H9 (cell line): ENCODE results near the gene PTGFRN. TPM values are rescaled to one million over a fixed set of nuclear protein-coding genes. Genes with fewer than 3 reads are reported as not detected.

Experiments used
- DNase-seq: peaks from one replicate; pipeline ENCODE4 v3.0.0-alpha.2; 2017
- H2AFZ ChIP-seq: one replicate; pipeline ENCODE4 v1.6.1; 2013; ENCODE audit warnings: mild to moderate bottlenecking, low read length, control low read depth, moderate library complexity
- H2AK5ac ChIP-seq: 2 replicates; pipeline ENCODE4 v1.6.1; 2013; ENCODE audit warnings: low read length, control low read depth, mixed read lengths; ENCODE audit not compliant: insufficient read length
- H2BK120ac ChIP-seq: one replicate; pipeline ENCODE4 v1.6.1; 2013; ENCODE audit warnings: low read depth, mild to moderate bottlenecking, low read length, control low read depth, inconsistent platforms; ENCODE audit not compliant: poor library complexity, severe bottlenecking
- H2BK12ac ChIP-seq: 2 replicates; pipeline ENCODE4 v1.6.1; 2013; ENCODE audit warnings: low read length, control low read depth, mixed read lengths, low read depth; ENCODE audit not compliant: insufficient read length
- H2BK15ac ChIP-seq: 2 replicates; pipeline ENCODE4 v1.6.1; 2013; ENCODE audit warnings: low read depth, low read length, control low read depth
- H2BK20ac ChIP-seq: one replicate; pipeline ENCODE4 v1.6.1; 2013; ENCODE audit warnings: low read depth, mild to moderate bottlenecking, low read length, control low read depth, inconsistent platforms; ENCODE audit not compliant: poor library complexity, severe bottlenecking
- H2BK5ac ChIP-seq: 2 replicates; pipeline ENCODE4 v1.6.1; 2013; ENCODE audit warnings: low read length, control low read depth, mixed read lengths; ENCODE audit not compliant: insufficient read length
- H3K14ac ChIP-seq: 2 replicates; pipeline ENCODE4 v1.6.1; 2013; ENCODE audit warnings: low read length, control low read depth; ENCODE audit not compliant: insufficient read depth
- H3K18ac ChIP-seq: 2 replicates; pipeline ENCODE4 v1.6.1; 2013; ENCODE audit warnings: low read depth, mild to moderate bottlenecking, mixed read lengths, low read length, control low read depth; ENCODE audit not compliant: insufficient read length
- H3K23ac ChIP-seq: 2 replicates; pipeline ENCODE4 v1.6.1; 2013; ENCODE audit warnings: low read length, control low read depth, mixed read lengths, low read depth; ENCODE audit not compliant: insufficient read length
- H3K23me2 ChIP-seq: 2 replicates; pipeline ENCODE4 v1.6.1; 2013; ENCODE audit warnings: low read depth, mild to moderate bottlenecking, mixed read lengths, low read length, control low read depth; ENCODE audit not compliant: insufficient read length, poor library complexity, severe bottlenecking
- H3K27ac ChIP-seq: 2 replicates; pipeline ENCODE4 v1.5.1; 2013; ENCODE audit warnings: low read length, control low read depth, mixed read lengths, low read depth; ENCODE audit not compliant: insufficient read length
- H3K27me3 ChIP-seq: 2 replicates; pipeline ENCODE4 v1.6.1; 2013; ENCODE audit warnings: low read length, control low read depth, inconsistent platforms; ENCODE audit not compliant: insufficient read depth
- H3K4ac ChIP-seq: 2 replicates; pipeline ENCODE4 v1.6.1; 2013; ENCODE audit warnings: low read depth, mild to moderate bottlenecking, control low read depth, inconsistent platforms, low read length, moderate library complexity
- H3K4me1 ChIP-seq: 2 replicates; pipeline ENCODE4 v1.6.1; 2013; ENCODE audit warnings: low read length, control low read depth, inconsistent platforms; ENCODE audit not compliant: insufficient read depth
- H3K4me2 ChIP-seq: 2 replicates; pipeline ENCODE4 v1.6.1; 2013; ENCODE audit warnings: low read length, control low read depth, mixed read lengths; ENCODE audit not compliant: insufficient read length, insufficient read depth
- H3K56ac ChIP-seq: 2 replicates; pipeline ENCODE4 v1.6.1; 2013; ENCODE audit warnings: low read depth, mild to moderate bottlenecking, mixed read lengths, low read length, control low read depth; ENCODE audit not compliant: insufficient read length
- H3K79me1 ChIP-seq: 2 replicates; pipeline ENCODE4 v1.6.1; 2013; ENCODE audit warnings: low read depth, mild to moderate bottlenecking, moderate library complexity, low read length, control low read depth, inconsistent platforms; ENCODE audit not compliant: insufficient read depth, poor library complexity, severe bottlenecking
- H3K79me2 ChIP-seq: 2 replicates; pipeline ENCODE4 v1.6.1; 2013; ENCODE audit warnings: low read length, control low read depth, inconsistent platforms; ENCODE audit not compliant: insufficient read depth
- H3K9ac ChIP-seq: 2 replicates; pipeline ENCODE4 v1.6.1; 2013; ENCODE audit warnings: low read length, control low read depth, mixed read lengths; ENCODE audit not compliant: insufficient read length; ENCODE audit errors: extremely low read depth
- H3K9me3 ChIP-seq: one replicate; pipeline ENCODE4 v1.6.1; 2013; ENCODE audit warnings: low read depth, low read length, inconsistent platforms; ENCODE audit not compliant: control insufficient read depth
- H3T11ph ChIP-seq: one replicate; pipeline ENCODE4 v1.6.1; 2013; ENCODE audit warnings: mild to moderate bottlenecking, low read length, control low read depth, inconsistent platforms
- H4K20me1 ChIP-seq: one replicate; pipeline ENCODE4 v1.6.1; 2013; ENCODE audit not compliant: control insufficient read depth, insufficient read length, insufficient read depth
- H4K5ac ChIP-seq: 2 replicates; pipeline ENCODE4 v1.6.1; 2013; ENCODE audit warnings: low read depth, mild to moderate bottlenecking, mixed read lengths, low read length, control low read depth; ENCODE audit not compliant: insufficient read length
- H4K8ac ChIP-seq: replicated peaks from 2 replicates; pipeline ENCODE4 v1.6.1; 2013; ENCODE audit warnings: low read length, control low read depth, mixed read lengths, low read depth; ENCODE audit not compliant: insufficient read length
- H4K91ac ChIP-seq: 2 replicates; pipeline ENCODE4 v1.6.1; 2013; ENCODE audit warnings: low read depth, mild to moderate bottlenecking, moderate library complexity, mixed read lengths, low read length, control low read depth; ENCODE audit not compliant: insufficient read length
- H3K27ac Mint-ChIP-seq, 3 experiments: 2 replicates in 2 of 3; 3 replicates in 1 of 3; pipeline ENCODE4 v1.8.0; 2020 to 2021; ENCODE audit warnings: mixed read lengths in 3 of 3, mild to moderate bottlenecking in 1 of 3, moderate library complexity in 1 of 3
- H3K27me3 Mint-ChIP-seq: 2 replicates; pipeline ENCODE4 v1.8.0; 2021; ENCODE audit warnings: low read depth, mild to moderate bottlenecking, moderate library complexity, mixed read lengths
- H3K36me3 Mint-ChIP-seq, 3 experiments: 2 replicates in 2 of 3; 3 replicates in 1 of 3; pipeline ENCODE4 v1.8.0; 2020 to 2021; ENCODE audit warnings: low read depth in 3 of 3, mixed read lengths in 3 of 3; ENCODE audit not compliant: insufficient read depth in 1 of 3
- H3K4me1 Mint-ChIP-seq, 2 experiments: 2 replicates each; pipeline ENCODE4 v1.8.0; 2020; ENCODE audit warnings: mixed read lengths in 2 of 2
- H3K4me3 Mint-ChIP-seq, 2 experiments: 2 replicates in 1 of 2; 3 replicates in 1 of 2; pipeline ENCODE4 v1.8.0; 2020 to 2021; ENCODE audit warnings: mild to moderate bottlenecking in 2 of 2, mixed read lengths in 2 of 2, moderate library complexity in 1 of 2
- H3K9me3 Mint-ChIP-seq, 2 experiments: 2 replicates in 1 of 2; 3 replicates in 1 of 2; pipeline ENCODE4 v1.8.0; 2020; ENCODE audit warnings: mild to moderate bottlenecking in 2 of 2, mixed read lengths in 2 of 2, moderate library complexity in 1 of 2
- WGBS: extraction: QIAGEN DNeasy Blood & Tissue Kit; methylation state at CpG from one replicate; pipeline ENCODE4 v1.1.7; 2013; ENCODE audit warnings: missing lambda C conversion rate, low lambda C conversion rate, mixed read lengths; ENCODE audit not compliant: insufficient read length; ENCODE audit errors: extremely low coverage; 5-methylcytosine and 5-hydroxymethylcytosine counted together
- total RNA-seq: library from RNA; stranded (reverse); gene quantifications from 2 replicates; pipeline ENCODE4 v1.2.1, GENCODE V29; 2021
- TF ChIP-seq, protein P1 (sequence below): fragments of 200-600 bp; sonication (generic); conservative IDR thresholded peaks from 3 replicates; pipeline ENCODE4 v1.8.0; 2021; ENCODE audit warnings: antibody characterized with exemption, mild to moderate bottlenecking

The PTGFRN gene
- total RNA-seq, 1 experiment from 2014 or later = 26.3 TPM

DNA sequence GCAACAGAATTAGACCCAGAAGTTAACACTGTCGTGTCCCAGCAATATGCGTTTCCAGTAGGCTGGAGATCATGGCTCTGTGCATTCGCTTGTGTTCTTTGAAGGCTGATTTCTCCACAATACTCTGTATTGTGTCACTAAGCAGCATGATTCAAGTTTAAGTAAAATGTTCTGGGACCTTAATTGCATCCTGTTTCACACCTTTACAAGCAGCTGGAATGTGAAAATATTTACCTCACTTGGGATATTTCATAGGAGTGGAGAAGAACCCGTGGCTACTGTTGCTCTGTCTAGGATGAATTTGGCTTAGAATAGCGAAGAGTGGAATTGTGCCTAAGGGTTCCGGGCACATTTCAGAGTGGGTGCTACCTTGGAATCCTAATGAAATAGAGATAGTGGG, 6.3 kb downstream of the PTGFRN start:
- H3K4me2 ChIP-seq = no peak overlapping the region
- no peaks in the 10 kb centered on the region for H3K27me3 Mint-ChIP-seq
- H4K8ac ChIP-seq = no peak overlapping the region
- no CpG with 5 or more reads among the region's 6 CpGs for WGBS
- no peaks in the 10 kb centered on the region for H3K36me3 Mint-ChIP-seq
- no peaks in the 10 kb centered on the region for H3K79me1 ChIP-seq
- TF ChIP-seq, protein P1, sequence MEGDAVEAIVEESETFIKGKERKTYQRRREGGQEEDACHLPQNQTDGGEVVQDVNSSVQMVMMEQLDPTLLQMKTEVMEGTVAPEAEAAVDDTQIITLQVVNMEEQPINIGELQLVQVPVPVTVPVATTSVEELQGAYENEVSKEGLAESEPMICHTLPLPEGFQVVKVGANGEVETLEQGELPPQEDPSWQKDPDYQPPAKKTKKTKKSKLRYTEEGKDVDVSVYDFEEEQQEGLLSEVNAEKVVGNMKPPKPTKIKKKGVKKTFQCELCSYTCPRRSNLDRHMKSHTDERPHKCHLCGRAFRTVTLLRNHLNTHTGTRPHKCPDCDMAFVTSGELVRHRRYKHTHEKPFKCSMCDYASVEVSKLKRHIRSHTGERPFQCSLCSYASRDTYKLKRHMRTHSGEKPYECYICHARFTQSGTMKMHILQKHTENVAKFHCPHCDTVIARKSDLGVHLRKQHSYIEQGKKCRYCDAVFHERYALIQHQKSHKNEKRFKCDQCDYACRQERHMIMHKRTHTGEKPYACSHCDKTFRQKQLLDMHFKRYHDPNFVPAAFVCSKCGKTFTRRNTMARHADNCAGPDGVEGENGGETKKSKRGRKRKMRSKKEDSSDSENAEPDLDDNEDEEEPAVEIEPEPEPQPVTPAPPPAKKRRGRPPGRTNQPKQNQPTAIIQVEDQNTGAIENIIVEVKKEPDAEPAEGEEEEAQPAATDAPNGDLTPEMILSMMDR = no peak
- H2BK20ac ChIP-seq = no peak overlapping the region
- H2AFZ ChIP-seq = no peak overlapping the region
- H3K4me1 ChIP-seq = peaks cover 13% of the 10 kb centered on the region; the same call in 1 of the 2 replicates
- no peak overlapping the region for H2BK120ac ChIP-seq
- H2BK5ac ChIP-seq = no peak overlapping the region
- peaks cover 4% of the 10 kb centered on the region; the same call in 1 of the 2 replicates for H3K79me2 ChIP-seq
- no peak overlapping the region for H3K56ac ChIP-seq
- no peak overlapping the region for H4K5ac ChIP-seq
- H3K14ac ChIP-seq = no peak overlapping the region
- H3K27me3 ChIP-seq = no peaks in the 10 kb centered on the region
- no peak overlapping the region for H2BK12ac ChIP-seq
- H3K4me1 Mint-ChIP-seq = peaks cover 7 to 9% of the 10 kb centered on the region in 2 experiments
- H3K9me3 Mint-ChIP-seq = no peaks in the 10 kb centered on the region
- no peak overlapping the region for H3K9ac ChIP-seq
- no peaks in the 10 kb centered on the region for H3K9me3 ChIP-seq
- H3K27ac Mint-ChIP-seq = no peak overlapping the region
- H3K4ac ChIP-seq = no peak overlapping the region
- no peak overlapping the region for H3K18ac ChIP-seq
- H3T11ph ChIP-seq = no peak overlapping the region
- no peaks in the 10 kb centered on the region for H3K23me2 ChIP-seq
- H3K27ac ChIP-seq = no peak overlapping the region
- H3K4me3 Mint-ChIP-seq = no peak overlapping the region
- H2AK5ac ChIP-seq = no peak overlapping the region
- H3K23ac ChIP-seq = no peak overlapping the region
- DNase-seq = no peak
- no peaks in the 10 kb centered on the region for H4K20me1 ChIP-seq
- H4K91ac ChIP-seq = no peak overlapping the region
- H2BK15ac ChIP-seq = no peak overlapping the region
